ENCODE results near the gene C1orf122.
A peak's percentile ranks its signal among the peaks of the same experiment; 100 is the strongest.
"Not testable (repeated sequence)": the region's sequence is repeated elsewhere in the genome, so short reads cannot be mapped to it uniquely, and the experiment has no call there.

C1orf122 gene

DNA sequence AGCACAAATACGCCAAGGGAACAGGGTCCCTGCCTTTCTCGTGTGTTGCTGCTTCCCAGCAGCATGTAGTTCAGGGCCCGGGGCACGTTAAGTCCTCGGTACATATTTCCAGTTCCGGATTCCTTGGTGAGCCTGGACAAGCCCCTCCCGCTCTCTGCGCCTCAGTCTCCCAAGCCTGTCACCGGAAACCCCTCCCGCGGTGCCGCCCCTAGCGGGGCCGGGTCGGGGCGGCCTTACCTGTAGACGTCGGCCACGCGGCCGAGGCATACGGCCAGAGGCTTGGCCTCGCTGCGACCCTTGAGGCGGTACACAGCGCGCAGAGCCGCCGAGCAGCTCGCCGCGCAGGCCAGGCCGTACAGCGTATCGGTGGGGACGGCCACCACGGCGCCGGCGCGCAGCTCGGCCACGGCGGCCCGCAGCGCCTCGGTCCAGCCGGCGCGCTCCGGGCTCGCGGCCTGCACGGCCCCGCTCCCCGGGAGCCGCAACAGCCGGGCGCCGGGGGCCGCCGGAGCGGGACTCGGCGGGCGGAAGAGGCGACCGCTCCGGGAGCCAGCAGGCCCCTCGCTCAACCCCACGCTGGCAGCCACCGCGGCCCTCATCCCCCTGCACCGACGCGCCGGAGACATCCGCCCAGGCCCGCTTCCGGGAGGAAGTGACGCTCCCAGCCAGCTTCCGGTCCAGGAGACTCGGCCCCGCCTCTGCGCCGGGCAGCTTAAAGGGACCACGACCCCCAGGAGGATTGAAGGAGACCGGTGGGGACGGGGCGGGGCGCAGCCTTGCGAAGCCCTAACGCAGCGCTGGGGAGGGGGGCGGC, at the start of gene C1orf122, which contains the start of gene YRDC:
TSS of gene C1orf122 (plus strand) at position 236 of the 814 bp plus-strand sequence. CDS start 615 bp downstream, outside the sequence.
TSS of gene YRDC (minus strand) at position 654 of the 814 bp plus-strand sequence. CDS start at position 626, 28 bp downstream.
- peak; percentile 93 for DNase-seq

DNA sequence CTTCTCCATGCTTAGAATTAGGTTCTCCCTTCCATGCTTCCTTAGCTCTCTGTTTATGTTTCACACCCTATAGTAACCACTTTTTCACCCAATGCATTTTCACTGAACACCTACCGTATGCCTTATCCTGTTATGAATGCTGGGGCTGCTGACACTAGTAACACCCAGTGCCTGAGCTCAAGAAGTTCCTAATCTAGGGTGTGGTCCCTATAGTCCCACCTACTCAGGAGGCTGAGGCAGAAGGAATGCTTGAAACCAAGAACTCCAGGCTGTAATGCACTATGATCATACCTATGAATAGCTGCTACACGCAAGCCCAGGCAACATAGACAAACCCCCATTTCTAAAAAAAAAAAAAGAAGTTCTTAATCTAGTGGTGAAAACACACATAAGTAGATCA, 48.1 kb upstream of the C1orf122 start:
- no peak for DNase-seq

DNA sequence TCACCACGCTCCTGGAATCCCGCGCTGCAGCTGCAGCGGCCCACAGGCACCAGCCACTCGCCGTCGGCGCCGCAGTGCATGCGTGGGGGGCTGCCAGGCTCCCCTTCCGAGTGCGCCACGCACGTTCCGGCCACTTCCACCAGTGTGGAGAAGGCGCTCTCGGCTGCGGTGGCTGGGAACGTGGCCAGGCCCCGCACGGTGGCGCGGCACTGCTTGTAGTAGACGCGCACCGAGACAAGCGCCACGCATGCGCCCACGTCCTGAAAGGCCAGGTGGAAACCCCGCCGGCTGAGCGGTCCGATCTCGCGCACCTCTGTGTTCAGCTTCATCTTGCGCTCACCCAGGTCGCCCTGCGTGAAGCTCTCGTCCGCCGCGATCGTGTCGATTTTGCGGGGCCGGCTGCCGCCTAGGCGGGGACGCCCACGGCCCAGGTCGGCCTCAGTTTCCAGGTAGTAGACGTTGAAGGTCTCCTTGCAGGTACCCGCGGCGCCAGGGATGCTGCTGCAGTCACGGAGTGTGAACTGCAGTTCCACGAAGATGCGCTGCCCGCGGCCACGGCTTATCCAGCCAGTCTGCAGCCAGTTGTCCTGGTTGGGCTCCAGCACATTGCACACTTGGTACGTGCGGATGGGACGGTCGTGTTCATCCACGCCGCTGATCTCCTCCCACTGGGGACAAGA, 46.0 kb upstream of the C1orf122 start:
- no peak for DNase-seq

DNA sequence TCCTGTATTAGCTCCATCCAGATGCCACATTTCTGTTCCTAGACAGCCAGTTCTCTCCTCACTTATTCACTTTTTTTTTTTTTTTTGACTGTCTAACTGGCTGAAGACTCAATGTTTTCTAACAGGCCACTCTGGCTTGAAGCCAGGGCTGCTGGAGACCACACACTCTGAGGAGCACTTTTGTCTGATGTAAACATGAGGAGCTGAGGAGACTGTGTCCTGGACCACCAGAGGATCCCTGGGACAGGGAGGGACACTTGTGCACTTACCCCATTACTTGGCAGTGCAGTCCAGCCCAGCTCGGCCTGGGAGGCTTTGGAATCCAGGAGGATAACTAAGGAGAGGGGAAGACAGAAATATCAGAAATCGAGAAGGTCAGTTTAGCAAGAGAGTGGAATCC, 45.1 kb upstream of the C1orf122 start:
- DNase-seq = no peak

DNA sequence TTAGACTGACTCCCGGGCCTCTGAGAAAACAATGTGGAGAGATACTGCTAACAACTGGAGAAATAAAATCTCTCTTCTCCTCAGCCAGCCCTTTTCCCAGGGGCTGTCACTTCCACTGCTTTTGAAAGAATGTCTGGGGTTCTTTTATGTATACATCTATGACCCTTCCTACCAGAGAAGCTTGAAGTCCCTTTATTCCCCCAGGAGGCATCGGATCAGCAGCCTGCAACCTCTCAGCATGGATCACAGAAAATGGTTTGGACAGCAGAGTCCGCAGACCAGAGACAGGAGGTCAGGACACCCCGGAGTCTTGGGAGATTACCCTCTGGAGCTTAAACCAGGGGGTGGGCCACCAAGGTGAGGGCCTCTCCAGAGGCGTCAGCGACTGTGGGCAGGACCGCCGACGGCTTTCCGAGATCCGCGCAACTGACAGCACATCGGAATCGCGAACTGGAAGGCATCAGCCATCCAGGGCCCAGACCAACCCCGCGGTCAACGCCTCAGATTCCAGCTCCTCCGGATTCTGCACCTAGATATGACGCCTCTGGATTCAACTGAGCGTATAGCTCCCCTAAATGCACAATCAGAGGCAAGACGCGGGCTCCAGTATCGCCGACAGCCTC, 43.7 kb upstream of the C1orf122 start:
- DNase-seq = no peak

DNA sequence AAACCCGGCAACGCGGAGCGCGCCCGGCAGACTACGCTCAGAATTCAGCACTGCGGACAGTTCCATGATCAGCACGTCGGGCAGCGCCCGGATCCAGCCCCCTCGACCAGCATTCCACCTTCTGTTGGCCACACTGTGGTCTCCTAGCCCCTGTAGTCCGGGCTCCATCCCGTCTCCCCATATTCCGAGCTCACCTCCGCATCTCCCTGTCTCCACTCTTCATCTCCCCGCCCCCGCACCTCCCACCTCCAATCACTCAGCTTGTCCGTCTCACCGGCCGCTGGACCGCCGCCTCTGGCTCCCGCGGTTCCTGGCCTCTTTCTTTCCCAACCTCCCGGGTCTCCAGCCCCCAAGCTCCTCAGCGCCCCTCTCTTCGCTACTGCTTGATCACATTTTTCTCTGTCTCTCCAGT, 43.2 kb upstream of the C1orf122 start:
- DNase-seq = peak; percentile 10

DNA sequence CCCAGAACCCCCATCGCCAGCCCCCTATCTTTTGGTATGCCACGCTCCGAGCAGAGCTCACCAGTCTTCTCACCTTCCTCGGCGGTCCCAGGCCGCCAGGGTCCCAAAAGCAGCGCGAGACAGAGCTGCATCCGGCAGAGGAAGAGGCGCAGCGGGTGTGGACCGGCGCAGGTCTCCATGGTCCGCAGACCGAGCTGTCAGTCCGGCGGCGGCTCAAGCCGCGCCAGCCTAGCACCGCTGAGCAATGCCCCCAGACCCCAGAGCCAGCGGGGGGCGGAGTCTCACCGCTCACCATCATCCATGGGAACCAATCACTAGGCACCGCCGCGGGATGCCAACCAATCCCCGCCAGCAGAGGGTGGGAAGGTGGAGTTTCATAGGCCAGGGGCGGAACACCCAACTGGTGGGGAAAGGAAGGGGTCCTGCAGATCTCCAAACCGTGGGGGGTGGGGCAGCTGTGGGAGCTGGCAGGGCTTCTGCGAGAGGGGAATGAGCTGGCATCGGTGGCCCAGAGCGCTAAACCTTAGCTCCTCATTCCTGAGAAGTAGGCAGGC, 42.6 kb upstream of the C1orf122 start, which contains the start of gene EPHA10:
TSS of gene EPHA10 (minus strand) at position 233 of the 554 bp plus-strand sequence. CDS start at position 179, 54 bp downstream.
- DNase-seq = no peak

DNA sequence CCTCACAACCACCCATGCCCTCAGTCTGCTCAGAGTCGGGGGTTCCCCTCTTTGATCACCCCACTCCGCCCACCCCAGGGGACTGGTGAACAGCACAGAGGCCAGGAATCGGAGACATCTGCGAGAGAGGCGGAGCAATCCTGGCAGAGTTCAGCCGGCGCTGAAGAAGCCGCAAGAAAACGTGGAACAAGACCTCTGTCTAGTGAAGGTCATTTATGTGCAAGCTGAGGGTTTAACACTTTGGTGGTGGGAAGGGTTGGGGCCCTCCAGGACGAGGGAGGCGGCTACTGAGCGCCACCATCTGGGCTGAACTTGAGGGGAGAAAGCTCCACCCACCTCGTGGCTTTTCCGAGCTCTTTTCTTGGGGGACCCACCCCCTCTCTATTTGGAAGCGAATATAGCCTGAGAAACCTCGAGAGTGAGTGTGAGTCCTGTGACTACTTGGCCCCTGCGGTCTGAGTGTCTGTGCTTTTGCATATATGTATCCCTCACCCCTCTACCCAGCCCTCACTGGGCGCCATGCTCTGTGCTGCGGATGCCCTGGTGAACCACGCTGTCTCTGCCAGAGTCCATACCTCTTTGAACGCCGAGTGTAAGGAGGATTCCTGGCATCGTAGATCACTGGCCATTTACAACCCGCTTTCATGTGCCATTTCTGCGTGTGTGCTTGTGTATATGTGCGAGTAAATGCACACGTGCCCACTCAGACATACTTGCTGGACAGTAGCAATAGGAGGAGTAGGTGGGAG, 41.5 kb upstream of the C1orf122 start:
- DNase-seq = no peak

DNA sequence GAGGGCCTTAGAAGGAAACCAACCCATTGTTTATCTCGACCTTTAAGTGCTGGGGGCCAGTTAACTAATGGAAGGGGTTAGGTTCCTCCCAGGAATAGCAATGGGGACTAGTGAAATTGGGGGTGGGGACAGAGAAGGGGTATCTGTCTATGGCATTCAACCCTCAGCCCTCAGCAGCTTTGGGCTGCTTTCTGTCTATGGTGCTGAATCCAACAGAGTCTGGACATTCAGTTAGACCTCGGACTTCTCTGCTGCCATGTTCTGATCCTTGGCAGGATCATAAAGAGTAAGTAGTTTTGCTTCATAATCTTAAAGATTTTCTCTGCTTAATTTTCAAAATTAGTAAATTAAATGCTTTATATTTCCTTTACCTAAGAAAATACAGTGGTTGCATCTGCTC, 40.1 kb upstream of the C1orf122 start:
- no peak for DNase-seq

DNA sequence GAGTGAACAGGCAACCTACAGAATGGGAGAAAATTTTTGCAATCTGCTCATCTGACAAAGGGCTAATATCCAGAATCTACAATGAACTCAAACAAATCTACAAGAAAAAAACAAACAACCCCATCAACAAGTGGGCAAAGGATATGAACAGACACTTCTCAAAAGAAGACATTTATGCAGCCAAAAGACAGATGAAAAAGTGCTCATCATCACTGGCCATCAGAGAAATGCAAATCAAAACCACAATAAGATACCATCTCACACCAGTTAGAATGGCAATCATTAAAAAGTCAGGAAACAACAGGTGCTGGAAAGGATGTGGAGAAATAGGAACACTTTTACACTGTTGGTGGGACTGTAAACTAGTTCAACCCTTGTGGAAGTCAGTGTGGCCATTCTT, 36.1 kb upstream of the C1orf122 start:
- DNase-seq = not testable (repeated sequence)

DNA sequence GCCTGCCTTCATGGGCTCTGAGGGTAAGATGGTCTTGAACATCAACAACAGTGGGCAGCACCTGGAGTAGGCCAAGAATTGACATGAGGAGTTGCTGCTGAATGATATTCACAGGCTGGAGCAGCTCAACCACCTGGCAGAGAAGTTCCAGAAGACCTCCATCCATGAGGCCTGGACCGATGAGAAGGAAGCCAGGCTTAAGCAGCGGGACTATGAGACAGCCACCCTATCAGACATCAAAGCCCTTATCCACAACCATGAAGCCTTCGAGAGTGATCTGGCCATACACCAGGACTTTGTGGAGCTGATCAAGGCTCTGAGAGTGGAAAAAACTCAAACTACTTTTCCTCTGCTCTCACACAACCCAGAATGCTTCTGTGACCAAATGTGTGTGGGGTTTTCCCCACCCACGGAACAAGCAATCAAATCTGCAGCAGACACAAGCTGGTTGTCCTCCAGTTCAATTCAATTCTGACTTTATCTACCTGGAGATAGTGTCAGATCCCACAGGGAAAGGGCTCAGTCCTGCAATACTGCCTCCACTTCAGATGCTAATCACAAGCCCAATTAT, 30.6 kb upstream of the C1orf122 start:
- DNase-seq = no peak

DNA sequence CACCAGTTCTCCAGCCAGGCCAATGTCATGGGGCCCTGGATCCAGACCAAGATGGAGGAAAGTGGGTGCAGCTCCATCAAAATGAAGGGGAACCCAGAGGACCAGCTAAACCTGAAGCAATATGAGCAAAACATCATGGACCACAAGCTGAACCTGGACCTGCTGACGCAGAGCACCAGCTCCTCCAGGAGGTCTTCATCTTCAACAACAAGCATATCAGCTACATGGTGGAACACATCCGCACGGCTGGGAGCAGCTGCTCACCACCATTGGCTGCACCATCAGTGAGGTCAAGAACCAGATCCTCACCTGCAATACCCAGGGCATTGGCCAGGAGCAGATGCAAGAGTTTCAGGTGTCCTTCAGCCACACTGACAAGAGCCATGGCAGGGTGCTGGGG, 28.9 kb upstream of the C1orf122 start:
- DNase-seq = no peak

DNA sequence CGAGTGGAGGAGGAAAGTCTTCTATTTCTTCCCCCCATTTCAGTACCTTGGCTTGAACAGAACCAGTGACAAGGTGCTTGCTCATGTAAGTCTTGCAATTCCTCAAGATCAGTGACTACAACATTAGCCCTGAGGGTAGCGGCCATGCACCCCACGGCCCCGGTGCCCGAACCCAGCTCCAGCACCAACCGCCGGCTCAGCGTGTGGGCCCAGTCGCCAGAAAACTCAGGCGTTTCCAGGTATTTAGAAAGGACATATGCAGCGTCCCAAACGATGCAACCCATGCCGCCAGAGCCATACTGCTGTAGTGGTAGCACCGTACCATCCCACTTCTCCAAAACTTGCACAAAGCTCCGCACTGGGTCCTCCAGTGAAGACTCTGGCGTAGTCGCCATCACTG, 25.1 kb upstream of the C1orf122 start:
- no peak for DNase-seq

DNA sequence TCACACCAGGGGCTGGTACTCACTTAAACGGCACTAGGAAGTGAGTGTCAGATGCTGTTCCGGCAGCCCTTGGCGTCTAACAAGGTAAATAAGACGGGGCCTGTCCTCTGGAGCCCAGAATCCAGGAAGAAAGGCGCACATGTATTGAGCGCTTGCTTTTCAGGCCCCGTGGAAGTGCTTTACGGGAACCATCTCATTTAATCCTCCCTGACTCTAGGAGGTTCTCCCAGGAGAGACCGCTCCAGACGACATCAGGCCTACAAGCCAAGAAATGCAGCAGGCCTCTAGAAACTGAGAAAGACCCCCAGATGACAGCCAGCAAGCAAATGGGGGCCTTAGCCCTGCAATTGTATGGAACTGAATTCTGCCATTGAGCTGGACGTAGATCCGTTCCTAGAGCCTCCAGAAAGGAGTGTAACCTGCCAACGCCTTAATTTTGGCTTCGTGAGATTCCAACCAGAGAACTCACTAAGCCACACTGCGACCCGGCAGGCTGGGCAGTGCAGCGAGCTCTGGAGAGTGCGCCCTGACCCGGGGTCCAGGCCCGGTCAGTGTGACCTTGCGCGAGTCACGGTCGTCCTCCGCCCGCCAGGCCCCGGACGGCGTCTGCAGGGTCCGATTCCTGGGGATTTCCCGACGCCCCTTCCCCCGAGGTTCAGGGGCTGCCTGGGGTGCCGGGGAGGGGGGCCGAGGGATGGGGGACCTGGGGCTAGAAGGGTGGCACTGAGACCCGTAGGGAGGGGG, 14.5 kb upstream of the C1orf122 start:
- DNase-seq = no peak

DNA sequence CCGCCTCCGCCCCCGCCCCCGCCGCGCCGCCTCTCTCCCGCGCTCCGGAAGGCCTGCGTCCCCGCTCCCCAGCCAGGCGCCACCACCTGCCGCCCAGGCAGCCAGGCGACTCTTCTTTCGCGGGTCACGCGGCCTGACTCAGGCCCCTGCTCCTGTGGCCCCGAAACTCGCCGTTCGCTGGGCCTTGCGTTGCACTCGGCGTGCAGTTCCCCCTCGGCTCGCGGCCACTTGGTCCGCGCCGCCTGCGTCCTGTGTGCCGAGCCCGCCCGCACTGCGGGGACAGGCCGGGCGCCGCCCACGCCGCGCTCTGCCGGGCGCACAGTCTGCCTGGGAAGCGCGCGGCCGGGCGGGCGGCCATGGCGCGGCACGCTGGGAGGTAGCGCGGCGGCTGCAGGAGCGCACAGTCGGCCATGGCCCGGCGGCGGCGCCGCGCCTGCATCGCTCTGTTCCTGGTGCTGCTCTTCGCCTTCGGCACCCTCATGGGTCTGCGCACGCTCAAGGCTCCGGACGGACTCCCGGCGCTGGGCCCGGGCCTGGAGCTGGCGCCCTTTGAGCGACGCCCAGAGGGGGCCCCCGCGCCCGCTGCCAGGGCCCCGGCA, 13.7 kb upstream of the C1orf122 start, which contains the start of gene MANEAL:
TSS of gene MANEAL (plus strand) at position 75 of the 599 bp plus-strand sequence. CDS start at position 411, 336 bp downstream.
- DNase-seq = peak; percentile 30

DNA sequence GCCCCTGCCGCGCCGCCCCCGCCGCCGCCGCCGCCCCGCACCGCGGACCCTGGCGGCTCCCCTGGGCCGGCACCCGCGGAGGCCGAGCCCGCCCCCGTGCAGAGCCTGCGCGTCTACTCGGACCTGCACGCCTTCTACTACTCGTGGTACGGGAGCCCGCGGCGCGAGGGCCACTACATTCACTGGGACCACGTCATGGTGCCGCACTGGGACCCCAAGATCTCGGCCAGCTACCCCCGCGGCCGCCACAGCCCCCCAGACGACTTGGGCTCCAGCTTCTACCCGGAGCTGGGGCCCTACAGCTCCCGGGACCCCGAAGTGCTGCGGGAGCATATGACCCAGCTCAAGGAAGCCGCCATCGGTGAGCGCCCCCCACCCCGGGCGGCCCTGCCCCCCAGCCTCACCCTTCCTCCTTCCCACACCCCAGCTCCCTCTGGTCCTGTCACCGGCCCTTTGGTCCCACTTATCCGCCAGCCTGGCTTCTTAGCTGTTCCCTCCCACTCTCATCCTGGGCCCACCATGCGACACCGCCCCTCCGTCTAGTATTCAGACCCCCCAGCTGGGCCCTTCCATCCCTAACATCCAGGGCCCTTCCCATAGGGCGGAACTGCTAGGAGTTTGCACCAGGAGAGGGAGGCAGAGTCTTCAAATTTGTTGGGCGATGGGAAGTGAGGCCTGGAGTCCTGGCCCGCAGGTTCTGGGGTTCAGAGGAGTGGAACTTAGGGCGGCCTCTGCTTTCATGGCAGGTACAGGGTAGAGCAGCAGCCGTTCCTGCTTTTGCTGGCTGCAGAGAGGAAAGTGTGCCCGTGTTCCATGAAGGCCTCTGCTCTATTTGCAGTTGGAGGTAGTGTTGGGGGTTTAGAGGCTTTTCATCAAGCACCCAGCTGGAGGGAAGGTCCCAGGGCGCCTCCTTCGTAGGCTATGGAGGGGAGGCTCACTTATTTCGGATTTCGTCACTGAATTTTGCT, 12.9 kb upstream of the C1orf122 start:
- DNase-seq = no peak

DNA sequence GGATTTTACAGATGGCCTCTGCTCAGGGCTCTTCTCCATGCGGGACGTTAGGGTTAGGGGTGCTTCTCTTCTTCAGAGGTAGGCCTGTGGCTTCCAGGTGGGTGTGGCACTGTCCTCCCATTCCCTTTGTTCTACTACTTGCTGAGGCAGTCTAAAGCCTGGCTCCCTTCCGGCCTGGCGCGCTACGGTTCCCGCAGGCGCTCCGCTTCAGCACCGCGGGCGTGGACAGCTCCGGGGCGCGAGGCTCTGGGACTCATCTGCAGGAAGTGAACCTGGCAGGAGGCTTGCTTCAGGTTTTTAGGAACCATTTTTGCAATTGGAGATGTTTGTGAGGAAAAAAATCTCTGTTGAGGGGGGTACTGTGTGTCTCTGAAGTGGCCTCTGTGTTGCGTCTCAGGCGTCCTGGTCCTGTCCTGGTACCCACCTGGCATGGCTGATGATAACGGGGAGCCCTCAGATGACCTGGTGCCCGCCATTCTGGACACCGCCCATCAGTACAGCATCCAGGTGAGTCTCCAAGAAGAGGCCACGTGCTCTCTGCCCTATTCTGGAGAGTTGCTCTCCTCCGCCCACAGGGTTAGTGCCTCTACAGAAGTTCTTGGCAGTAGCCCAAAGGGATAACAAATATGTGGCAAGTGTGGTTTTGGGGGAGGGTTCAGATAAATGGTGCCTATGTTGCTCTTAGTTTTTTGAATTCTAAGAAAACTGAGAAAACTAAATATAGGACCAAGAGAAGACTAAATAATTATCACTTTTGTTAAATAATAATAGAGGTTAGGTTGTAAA, 12.1 kb upstream of the C1orf122 start:
- DNase-seq = peak; percentile 32

DNA sequence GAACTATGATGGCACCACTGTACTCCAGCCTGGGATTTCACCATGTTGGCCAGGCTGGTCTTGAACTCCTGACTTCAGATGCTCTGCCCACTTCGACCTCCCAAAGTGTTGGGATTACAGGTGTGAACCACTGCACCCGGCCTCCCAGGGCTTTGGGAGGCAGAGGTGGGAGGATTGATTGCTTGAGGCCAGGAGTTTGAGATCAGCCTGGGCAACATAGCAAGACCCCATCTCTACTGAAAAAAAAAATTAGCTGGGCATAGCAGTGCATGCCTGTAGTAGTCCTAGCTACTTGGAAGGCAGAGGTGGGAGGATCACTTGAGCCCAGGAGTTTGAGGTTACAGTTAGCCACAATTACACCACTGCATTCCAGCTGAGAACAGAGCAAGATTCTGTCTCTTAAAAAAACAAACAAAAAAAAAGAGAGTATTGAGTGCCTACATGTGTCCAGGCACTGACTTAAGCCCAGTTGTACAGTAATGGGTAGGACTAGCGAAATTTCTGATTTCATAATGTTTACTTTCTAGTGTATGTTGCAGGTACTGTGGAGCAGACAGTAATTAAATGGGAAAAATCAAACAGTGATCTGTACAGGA, 9.7 kb upstream of the C1orf122 start:
- no peak for DNase-seq

Measured in CD4-positive, alpha-beta T cell treated with Interleukin-17A for 1 hour (primary cell).